K562 (cell line): ENCODE data around the gene FAM50A. TPM values are rescaled to one million over a fixed set of nuclear protein-coding genes. Genes with fewer than 3 reads are reported as not detected.

Source experiments
- ATAC-seq: fragments of 200-7000 bp; cut with Tn5 transposase; 3 replicates; pipeline ENCODE4 v1.9.1; 2020; ENCODE audit warnings: moderate library complexity
- BruUV-seq: library from RNA; stranded (reverse); fragments of 400-500 nt; replicated peaks from 2 replicates; lab custom pipeline; 2021; lab: Mats Ljungman, UMichigan
- CTCF ChIA-PET: fragments of 300-600 bp; formaldehyde crosslinking; extraction: SDS; loops from one replicate; lab custom pipeline; 2021; ENCODE audit warnings: low intra/inter-chr PET ratio; lab: Yijun Ruan, JAX
- POLR2A ChIA-PET: fragments of 300-600, 350-650 bp; sonication (Branson Sonifier 250); formaldehyde crosslinking; extraction: SDS; loops from one replicate; lab custom pipeline; 2021; ENCODE audit warnings: antibody characterized with exemption, inconsistent platforms; lab: Yijun Ruan, JAX
- DNase-seq, 4 experiments: peaks; one replicate each; pipeline versions ENCODE4 v3.0.0 to v3.0.0-alpha.2; 2011 to 2018; ENCODE audit warnings: low spot score in 3 of 4, mixed read lengths in 3 of 4; ENCODE audit errors: extremely low read depth in 1 of 4
- FAIRE-seq: peaks from 2 replicates; lab custom pipeline; 2011; peaks lifted over from hg19 to GRCh38; lab: Jason Lieb, UNC
- H2AFZ ChIP-seq: 2 replicates; pipeline ENCODE4 v1.6.0; 2011; ENCODE audit warnings: low read depth, low read length, control low read depth, inconsistent platforms
- H3K27ac ChIP-seq: fragments of 200-600 bp; 3 replicates; pipeline ENCODE4 v1.8.0; 2011; ENCODE audit warnings: low read depth, mild to moderate bottlenecking, control low read depth, inconsistent platforms, low read length, moderate library complexity, mixed read lengths; ENCODE audit errors: extremely low read depth
- H3K27me3 ChIP-seq, 2 experiments: fragments of 300-600 bp in 1 of 2; 2 replicates in 1 of 2; 3 replicates in 1 of 2; pipeline versions ENCODE4 v1.6.0 to v1.8.0; 2011; ENCODE audit warnings: inconsistent platforms in 2 of 2, low read length in 2 of 2, mild to moderate bottlenecking in 1 of 2, mixed read lengths in 1 of 2, moderate library complexity in 1 of 2; ENCODE audit not compliant: control insufficient read depth in 2 of 2, insufficient read depth in 2 of 2
- H3K36me3 ChIP-seq: fragments of 300-600 bp; 3 replicates; pipeline ENCODE4 v1.8.0; 2011; ENCODE audit warnings: mild to moderate bottlenecking, low read length, inconsistent platforms; ENCODE audit not compliant: control insufficient read depth, insufficient read depth
- H3K4me1 ChIP-seq, 2 experiments: fragments of 200-600 bp in 1 of 2; replicated peaks in 1 of 2; 2 replicates in 1 of 2; 3 replicates in 1 of 2; pipeline versions ENCODE4 v1.5.1 to v1.8.0; 2011; ENCODE audit warnings: inconsistent platforms in 2 of 2, low read length in 2 of 2, mild to moderate bottlenecking in 1 of 2, mixed read lengths in 1 of 2, moderate library complexity in 1 of 2; ENCODE audit not compliant: control insufficient read depth in 2 of 2, insufficient read depth in 2 of 2
- H3K4me2 ChIP-seq: 2 replicates; pipeline ENCODE4 v1.6.1; 2011; ENCODE audit warnings: low read length, control low read depth, inconsistent platforms, mixed read lengths; ENCODE audit not compliant: insufficient read depth
- H3K4me3 ChIP-seq: fragments of 200-600 bp; sonication (generic), shearing (Covaris generic); 2 replicates; pipeline ENCODE4 v1.5.1; 2016; ENCODE audit warnings: control low read depth, inconsistent platforms
- H3K79me2 ChIP-seq: fragments of 200-600 bp; 3 replicates; pipeline ENCODE4 v1.8.0; 2011; ENCODE audit warnings: low read length, inconsistent platforms; ENCODE audit not compliant: control insufficient read depth, insufficient read depth
- H3K9ac ChIP-seq, 2 experiments: 2 replicates each; pipeline versions ENCODE4 v1.6.0 to v1.6.1; 2011; ENCODE audit warnings: low read depth in 2 of 2, low read length in 2 of 2, control low read depth in 1 of 2, inconsistent platforms in 1 of 2, mild to moderate bottlenecking in 1 of 2, mixed read lengths in 1 of 2; ENCODE audit not compliant: insufficient read depth in 1 of 2
- H3K9me1 ChIP-seq: one replicate; pipeline ENCODE4 v1.6.0; 2011; ENCODE audit warnings: inconsistent platforms, mild to moderate bottlenecking, low read length, moderate library complexity; ENCODE audit not compliant: control insufficient read depth, insufficient read depth
- H3K9me3 ChIP-seq: replicated peaks from 2 replicates; pipeline ENCODE4 v1.5.1; 2011; ENCODE audit warnings: low read depth, low read length, inconsistent platforms; ENCODE audit not compliant: control insufficient read depth, insufficient read depth
- H4K20me1 ChIP-seq: replicated peaks from 2 replicates; pipeline ENCODE4 v1.6.1; 2011; ENCODE audit warnings: low read length, inconsistent platforms, mixed read lengths; ENCODE audit not compliant: control insufficient read depth, insufficient read depth
- FOXJ2 ChIP-seq: fragments of 200-800 bp; sonication (Bioruptor generic); IDR thresholded peaks from 2 replicates; pipeline ENCODE4 v1.6.1; 2016; ENCODE audit warnings: missing genetic modification characterization, missing compliant biosample characterization
- RAD51 ChIP-seq: fragments of 450-650 bp; IDR thresholded peaks from 2 replicates; pipeline ENCODE4 v1.7.1; 2016; ENCODE audit warnings: low read depth, mild to moderate bottlenecking, borderline replicate concordance
- USF2 ChIP-seq: sonication (generic); formaldehyde crosslinking; IDR thresholded peaks from 2 replicates; pipeline ENCODE4 v1.5.0; 2020; ENCODE audit warnings: missing genetic modification reagents
- YBX1 ChIP-seq: fragments of 450-650 bp; IDR thresholded peaks from 2 replicates; pipeline ENCODE4 v1.7.1; 2016; ENCODE audit warnings: mild to moderate bottlenecking
- WGBS: fragments of 100-300 bp; shearing (Covaris generic); methylation state at CpG from one replicate; pipeline ENCODE4 v1.1.6; 2016; ENCODE audit warnings: low coverage, mixed read lengths; ENCODE audit not compliant: insufficient coverage; ENCODE audit errors: missing lambda C conversion rate; 5-methylcytosine and 5-hydroxymethylcytosine counted together
- in situ Hi-C: fragments of 300-500 bp; cut with MboI; formaldehyde crosslinking; loops from 4 replicates; pipeline ENCODE4 v1.15.0; 2018; ENCODE audit warnings: inconsistent platforms, mixed read lengths
- intact Hi-C: fragments of 100-400 bp; cut with micrococcal nuclease; formaldehyde crosslinking; loops from 2 replicates; pipeline ENCODE4 v1.14.2; 2022
- polyA plus RNA-seq, 8 experiments: library from polyadenylated mRNA; depleted of rRNA in 4 of 8; stranded (reverse) in 5 of 8; unstranded in 3 of 8; fragments of >200 nt; fragmentation: Nextera tagmentation in 2 of 8; fragmentation: Illumina TruSeq in 1 of 8; extraction: Ambion mirVana in 2 of 8; extraction: Trizol in 1 of 8; gene quantifications; 2 replicates each; pipeline versions ENCODE4 v1.2.1 to v1.2.3, GENCODE V29; 2011 to 2014; ENCODE audit warnings: inconsistent platforms in 1 of 8, missing spikeins in 1 of 8
- total RNA-seq, 7 experiments: library from RNA; depleted of rRNA in 6 of 7; stranded (reverse); fragments of >200 nt in 6 of 7; fragmentation: Illumina TruSeq in 2 of 7; extraction: Trizol in 2 of 7; gene quantifications; 2 replicates each; pipeline versions ENCODE4 v1.2.1 to v1.2.3, GENCODE V29; 2011 to 2021; ENCODE audit warnings: low replicate concordance in 1 of 7

The FAM50A gene
- total and polyA plus RNA-seq, 9 of the 15 experiments (the other 6 are each of a cell fraction or from before 2014, with no cell fraction given), result 4.4 to 114 (median 67.3) TPM

GRCh38 chrX:154481911-154482601 is 38.1 kb downstream of the FAM50A start:
- Histone ChIP-seq H3K27me3 (no peaks in the 10 kb centered on the region), H3K9me1 (no peaks in the 10 kb centered on the region), H3K36me3 (peaks cover 31% of the 10 kb centered on the region), H3K27ac (peak overlapping the region; percentile 87; the same call in 2 of the 3 replicates), H3K4me2 (no peak overlapping the region), H3K9ac (peak overlapping the region in 1 of 2 experiments; percentile 88; a peak in 2 of 4 replicates), H4K20me1 (no peaks in the 10 kb centered on the region), H3K79me2 (peaks cover 49% of the 10 kb centered on the region), H2AFZ (0 out of 2 replicates have a peak overlapping the region, but pooled peaks have one; percentile 26), H3K4me3 (no peak overlapping the region), H3K9me3 (no peaks in the 10 kb centered on the region), H3K4me1 (peaks cover 52 to 76% of the 10 kb centered on the region in 2 experiments)
- DNase-seq (no peak), FAIRE-seq (no peak), ATAC-seq (no peak)
- POLR2A ChIA-PET, result interaction anchor here (0.6 to 1.7 kb wide), 5 partner anchors 8 to 174 kb away, joined by 3 to 7 read pairs (median 4); partner anchors contain the start of gene SLC10A3
- intact Hi-C loops (loop anchor here (5.0 kb wide), 1 partner anchor 35 kb away; the partner anchor contains the start of gene FAM3A), in situ Hi-C loops (no loop called here)
- WGBS, result 73% methylated on average over 11 of the region's 14 CpGs
- BruUV-seq, result no TSS peak
- TF ChIP-seq USF2 (0 out of 2 replicates have a peak, but pooled peaks have one; percentile 7), RAD51 (peak; percentile 56; the same call in 1 of the 2 replicates), FOXJ2 (tag) (no peak), YBX1 (no peak)
- CTCF ChIA-PET, result no interaction called here
